ENCODE data around the gene RRN3. TPM values are rescaled to one million over a fixed set of nuclear protein-coding genes. Genes with fewer than 3 reads are reported as not detected.
"Not testable (repeated sequence)": the region's sequence is repeated elsewhere in the genome, so short reads cannot be mapped to it uniquely, and the experiment has no call there.

Gene RRN3
- total and polyA plus RNA-seq, 10 donors: 11.6 to 38.6 (median 30.1) TPM

- H3K27ac ChIP-seq; intact Hi-C loops (cut with DNase I; ENCODE audit: low total_unique reads); H3K4me1 ChIP-seq; H3K27me3 ChIP-seq (replicated peaks in 1 of 7); H3K9me3 ChIP-seq; H3K4me3 ChIP-seq; DNase-seq: not testable (repeated sequence)
- WGBS, 5 donors: 94 to 100% (median 97%) methylated on average over 1 to 31 of the region's 37 CpGs
- peaks cover 0 to 63% (median 8%) of the 10 kb centered on the region in 6 donors for H3K36me3 ChIP-seq
These were observed 36.3 kb upstream of the RRN3 start for GRCh38 chr16:15130256-15130932.

GRCh38 chr16:15127641-15128425 lies 33.8 kb upstream of the RRN3 start:
- H3K36me3 ChIP-seq: peaks cover 0 to 51% (median 7%) of the 10 kb centered on the region in 6 donors
- DNase-seq; H3K4me3 ChIP-seq; H3K4me1 ChIP-seq; H3K9me3 ChIP-seq; H3K27ac ChIP-seq; H3K27me3 ChIP-seq (replicated peaks in 1 of 7); intact Hi-C loops (cut with DNase I; ENCODE audit: low total_unique reads): not testable (repeated sequence)
- 94 to 100% (median 99%) methylated on average over 2 to 36 of the region's 48 CpGs; no CpG with 5 or more reads in 1 of the 5 donors for WGBS, 5 donors

- H3K9me3 ChIP-seq; intact Hi-C loops (cut with DNase I; ENCODE audit: low total_unique reads); H3K4me3 ChIP-seq; H3K36me3 ChIP-seq; H3K4me1 ChIP-seq; H3K27me3 ChIP-seq (replicated peaks in 1 of 7); DNase-seq; H3K27ac ChIP-seq: not testable (repeated sequence)
- WGBS, 5 donors: 78 to 89% (median 83%) methylated on average over 5 of the region's 5 CpGs
These were observed 6.4 kb upstream of the RRN3 start for GRCh38 chr16:15100372-15100987.

- H3K27me3 ChIP-seq (replicated peaks in 1 of 7); DNase-seq; H3K27ac ChIP-seq; H3K4me1 ChIP-seq; H3K4me3 ChIP-seq; H3K36me3 ChIP-seq; intact Hi-C loops (cut with DNase I; ENCODE audit: low total_unique reads); H3K9me3 ChIP-seq: not testable (repeated sequence)
- WGBS, 5 donors: 87 to 98% (median 95%) methylated on average over 2 of the region's 2 CpGs
These were observed 5.4 kb upstream of the RRN3 start for GRCh38 chr16:15099366-15099909.

- H3K4me3 ChIP-seq: not testable (repeated sequence)
These were observed 2.5 kb upstream of the RRN3 start for GRCh38 chr16:15096583-15096972.

GRCh38 chr16:15093571-15093954 lies 509 bp downstream of the RRN3 start:
- WGBS, 5 donors: 7 to 12% (median 10%) methylated on average over 11 to 14 of the region's 14 CpGs
- H3K9me3 ChIP-seq; intact Hi-C loops (cut with DNase I; ENCODE audit: low total_unique reads); H3K27me3 ChIP-seq (replicated peaks in 1 of 7); DNase-seq: not testable (repeated sequence)
- Histone ChIP-seq H3K4me3 (peak overlapping the region; percentile 43 to 84 (median 64)), H3K4me1 (peaks cover 8 to 39% (median 22%) of the 10 kb centered on the region in 6 donors), H3K36me3 (peaks cover 0 to 38% (median 12%) of the 10 kb centered on the region in 6 donors), H3K27ac (peak overlapping the region in 7 of 8 donors; percentile 77 to 91 (median 87))

More at GRCh38 chr16:15096583-15096972, 2.5 kb upstream of the RRN3 start:
- H3K27me3 ChIP-seq (replicated peaks in 1 of 7); intact Hi-C loops (cut with DNase I; ENCODE audit: low total_unique reads); H3K27ac ChIP-seq; H3K9me3 ChIP-seq; DNase-seq: not testable (repeated sequence)
- H3K4me1 ChIP-seq: peaks cover 8 to 29% (median 22%) of the 10 kb centered on the region in 6 donors
- 81 to 89% (median 87%) methylated on average over 8 to 9 of the region's 9 CpGs for WGBS, 5 donors
- peaks cover 0 to 10% (median 2%) of the 10 kb centered on the region in 6 donors for H3K36me3 ChIP-seq

GRCh38 chr16:15090663-15091269 lies 3.3 kb downstream of the RRN3 start:
- H3K27ac ChIP-seq; intact Hi-C loops (cut with DNase I; ENCODE audit: low total_unique reads); H3K4me3 ChIP-seq; DNase-seq; H3K9me3 ChIP-seq; H3K27me3 ChIP-seq (replicated peaks in 1 of 7): not testable (repeated sequence)
- Histone ChIP-seq H3K4me1 (peaks cover 8 to 49% (median 24%) of the 10 kb centered on the region in 6 donors), H3K36me3 (peaks cover 0 to 65% (median 18%) of the 10 kb centered on the region in 6 donors)
- WGBS, 5 donors: 59 to 89% (median 75%) methylated on average over 1 of the region's 1 CpG

GRCh38 chr16:15082788-15083187 lies 11.3 kb downstream of the RRN3 start:
- H3K4me1 ChIP-seq; DNase-seq; intact Hi-C loops (cut with DNase I; ENCODE audit: low total_unique reads); H3K4me3 ChIP-seq; H3K9me3 ChIP-seq; H3K27me3 ChIP-seq (replicated peaks in 1 of 7); H3K27ac ChIP-seq: not testable (repeated sequence)
- peaks cover 0 to 98% (median 62%) of the 10 kb centered on the region in 6 donors for H3K36me3 ChIP-seq
- 78 to 86% (median 79%) methylated on average over 3 of the region's 3 CpGs for WGBS, 5 donors

- H3K27ac ChIP-seq; DNase-seq; H3K4me1 ChIP-seq; intact Hi-C loops (cut with DNase I; ENCODE audit: low total_unique reads); H3K27me3 ChIP-seq (replicated peaks in 1 of 7); H3K9me3 ChIP-seq; H3K4me3 ChIP-seq: not testable (repeated sequence)
- 43 to 100% (median 95%) methylated on average over 1 of the region's 1 CpG for WGBS, 5 donors
- H3K36me3 ChIP-seq: peaks cover 0 to 98% (median 75%) of the 10 kb centered on the region in 6 donors
These were observed 13.2 kb downstream of the RRN3 start for GRCh38 chr16:15080883-15081282.

- Histone ChIP-seq H3K36me3 (peaks cover 0 to 89% (median 68%) of the 10 kb centered on the region in 6 donors), H3K27ac (peak overlapping the region in 2 of 8 donors; percentile 8 to 30)
- intact Hi-C loops (cut with DNase I; ENCODE audit: low total_unique reads); H3K9me3 ChIP-seq; DNase-seq; H3K4me3 ChIP-seq; H3K4me1 ChIP-seq; H3K27me3 ChIP-seq (replicated peaks in 1 of 7): not testable (repeated sequence)
- 65 to 81% (median 70%) methylated on average over 2 of the region's 2 CpGs for WGBS, 5 donors
These were observed 17.9 kb downstream of the RRN3 start for GRCh38 chr16:15076161-15076560.

Data from spleen (tissue), 11 donors.